ENCODE measurements around the gene TBKBP1.

TBKBP1 gene

GRCh38 chr17:47745037-47745380 lies 51.0 kb downstream of the TBKBP1 start:
- Mint-ChIP-seq H3K36me3 (ENCODE audit: low read depth) (peaks cover 3% of the 10 kb centered on the region), H3K4me3 (no peak overlapping the region), H3K27ac (no peak overlapping the region), H3K9me3 (no peaks in the 10 kb centered on the region), H3K27me3 (ENCODE audit: low read depth) (no peaks in the 10 kb centered on the region), H3K4me1 (ENCODE audit: low read depth) (peaks cover 14% of the 10 kb centered on the region)
- no peak for DNase-seq (ENCODE audit: low spot score)

- H3K9me3 Mint-ChIP-seq = peaks cover 4% of the 10 kb centered on the region
- H3K27ac Mint-ChIP-seq = no peak overlapping the region
- no peak overlapping the region for H3K4me3 Mint-ChIP-seq
- no peaks in the 10 kb centered on the region for H3K4me1 Mint-ChIP-seq (ENCODE audit: low read depth)
- no peaks in the 10 kb centered on the region for H3K36me3 Mint-ChIP-seq (ENCODE audit: low read depth)
- H3K27me3 Mint-ChIP-seq (ENCODE audit: low read depth) = peaks cover 4% of the 10 kb centered on the region
- no peak for DNase-seq (ENCODE audit: low spot score)
Observed at GRCh38 chr17:47751471-47751870, 57.5 kb downstream of the TBKBP1 start.

- Mint-ChIP-seq H3K4me3 (no peak overlapping the region), H3K27me3 (ENCODE audit: low read depth) (peaks cover 35% of the 10 kb centered on the region), H3K36me3 (ENCODE audit: low read depth) (no peaks in the 10 kb centered on the region), H3K9me3 (peaks cover 12% of the 10 kb centered on the region), H3K27ac (no peak overlapping the region), H3K4me1 (ENCODE audit: low read depth) (no peaks in the 10 kb centered on the region)
- no peak for DNase-seq (ENCODE audit: low spot score)
Observed at GRCh38 chr17:47757386-47757785, 63.4 kb downstream of the TBKBP1 start.

- no peaks in the 10 kb centered on the region for H3K36me3 Mint-ChIP-seq (ENCODE audit: low read depth)
- H3K9me3 Mint-ChIP-seq = peaks cover 19% of the 10 kb centered on the region
- no peak overlapping the region for H3K27ac Mint-ChIP-seq
- no peak overlapping the region for H3K4me3 Mint-ChIP-seq
- DNase-seq (ENCODE audit: low spot score) = no peak
- H3K4me1 Mint-ChIP-seq (ENCODE audit: low read depth) = no peaks in the 10 kb centered on the region
- peaks cover 51% of the 10 kb centered on the region for H3K27me3 Mint-ChIP-seq (ENCODE audit: low read depth)
Observed at GRCh38 chr17:47760409-47761140, 66.6 kb downstream of the TBKBP1 start.

Measured in T-helper 2 cell treated with Interferon-gamma antibody and Interleukin-4, amounts not matched to agents 5 μg/mL and 100 μg/mL, for 36 hours (primary cell).